ENCODE data around the gene GPRIN2.
"Not testable (repeated sequence)": the region's sequence is repeated elsewhere in the genome, so short reads cannot be mapped to it uniquely, and the experiment has no call there.

Gene GPRIN2

DNA sequence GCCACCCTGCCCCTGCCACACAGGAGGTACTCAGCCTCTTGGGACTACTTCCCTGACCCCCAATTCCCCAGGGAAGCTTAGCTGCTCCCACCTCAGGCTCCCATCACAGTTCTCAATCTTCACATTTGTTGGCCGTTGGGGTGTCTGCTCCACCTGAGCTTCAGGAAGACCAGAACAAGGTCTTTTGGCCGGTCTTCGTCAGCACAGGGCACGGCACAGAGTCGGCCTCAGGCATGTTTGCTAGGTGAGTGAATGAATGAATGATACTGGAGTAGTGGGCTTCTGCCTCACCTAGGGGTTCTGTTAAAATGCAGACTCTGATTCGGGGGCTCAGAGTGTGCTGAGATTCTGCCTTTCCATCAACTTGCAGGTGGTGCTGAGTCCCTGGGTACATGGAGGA lies 20.3 kb downstream of the GPRIN2 start:
- no peak for DNase-seq

- no peak for DNase-seq
Measured at GRCh38 chr10:46534828-46535524, 21.5 kb downstream of the GPRIN2 start.

GRCh38 chr10:46532256-46532655 lies 24.2 kb downstream of the GPRIN2 start:
- not testable (repeated sequence) for DNase-seq

DNA sequence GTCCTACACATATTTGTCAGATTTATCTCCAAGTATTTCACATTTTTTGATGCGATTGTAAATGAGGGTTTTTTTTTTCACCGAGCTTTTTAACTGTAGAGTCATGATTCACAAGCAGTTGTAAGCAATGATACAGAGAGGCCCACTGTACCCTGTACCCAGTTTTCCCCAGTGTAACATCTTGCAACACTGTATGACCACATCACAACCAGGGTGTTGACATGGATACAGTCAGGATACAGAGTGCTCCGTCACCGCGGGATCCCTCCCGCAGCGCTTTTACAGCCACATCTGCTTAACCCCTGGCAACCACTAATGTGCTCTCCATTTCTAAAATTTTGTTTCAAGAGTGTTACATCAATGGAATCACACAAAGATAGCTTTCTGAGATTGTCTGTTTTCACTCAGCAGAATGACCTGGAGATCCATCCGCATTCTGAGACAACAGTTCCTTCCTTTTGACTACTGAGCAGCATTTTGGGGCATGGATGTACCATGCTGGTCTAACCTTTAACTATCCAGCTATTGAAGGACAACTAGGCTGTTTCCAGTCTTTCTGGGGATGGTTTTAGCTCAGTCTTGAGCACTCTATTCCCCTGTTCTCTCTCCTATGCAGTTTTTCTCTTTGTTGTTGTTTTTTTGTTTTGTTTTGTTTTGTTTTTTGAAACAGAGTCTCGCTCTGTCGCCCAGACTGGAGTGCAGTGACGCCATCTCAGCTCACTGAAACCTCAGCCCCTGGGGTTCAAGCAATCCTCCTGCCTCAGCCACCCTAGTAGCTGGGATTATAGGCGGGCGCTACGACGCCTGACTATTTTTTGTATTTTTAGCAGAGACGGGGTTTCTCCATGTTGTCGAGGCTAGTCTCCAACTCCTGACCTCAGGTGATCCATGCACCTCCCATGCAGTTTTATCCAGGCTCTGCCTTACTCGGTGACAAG lies 25.9 kb downstream of the GPRIN2 start:
- no peak for DNase-seq

DNA sequence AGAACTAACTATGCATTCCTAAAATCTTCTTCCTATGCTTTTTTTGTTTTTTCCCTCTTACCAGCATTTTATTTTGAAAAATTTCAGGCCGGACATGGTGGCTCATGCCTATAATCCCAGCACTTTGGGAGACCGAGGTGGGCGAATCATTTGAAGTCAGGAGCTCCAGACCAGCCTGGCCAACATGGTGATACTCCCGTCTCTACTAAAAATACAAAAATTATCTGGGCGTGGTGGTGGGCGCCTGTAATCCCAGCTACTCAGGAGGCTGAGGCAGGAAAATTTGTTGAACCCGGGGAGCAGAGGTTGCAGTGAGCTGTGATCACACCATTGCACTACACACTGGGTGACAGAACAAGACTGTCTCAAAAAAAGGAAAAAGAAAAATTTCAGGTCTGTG lies 26.7 kb downstream of the GPRIN2 start:
- DNase-seq, result not testable (repeated sequence)

DNA sequence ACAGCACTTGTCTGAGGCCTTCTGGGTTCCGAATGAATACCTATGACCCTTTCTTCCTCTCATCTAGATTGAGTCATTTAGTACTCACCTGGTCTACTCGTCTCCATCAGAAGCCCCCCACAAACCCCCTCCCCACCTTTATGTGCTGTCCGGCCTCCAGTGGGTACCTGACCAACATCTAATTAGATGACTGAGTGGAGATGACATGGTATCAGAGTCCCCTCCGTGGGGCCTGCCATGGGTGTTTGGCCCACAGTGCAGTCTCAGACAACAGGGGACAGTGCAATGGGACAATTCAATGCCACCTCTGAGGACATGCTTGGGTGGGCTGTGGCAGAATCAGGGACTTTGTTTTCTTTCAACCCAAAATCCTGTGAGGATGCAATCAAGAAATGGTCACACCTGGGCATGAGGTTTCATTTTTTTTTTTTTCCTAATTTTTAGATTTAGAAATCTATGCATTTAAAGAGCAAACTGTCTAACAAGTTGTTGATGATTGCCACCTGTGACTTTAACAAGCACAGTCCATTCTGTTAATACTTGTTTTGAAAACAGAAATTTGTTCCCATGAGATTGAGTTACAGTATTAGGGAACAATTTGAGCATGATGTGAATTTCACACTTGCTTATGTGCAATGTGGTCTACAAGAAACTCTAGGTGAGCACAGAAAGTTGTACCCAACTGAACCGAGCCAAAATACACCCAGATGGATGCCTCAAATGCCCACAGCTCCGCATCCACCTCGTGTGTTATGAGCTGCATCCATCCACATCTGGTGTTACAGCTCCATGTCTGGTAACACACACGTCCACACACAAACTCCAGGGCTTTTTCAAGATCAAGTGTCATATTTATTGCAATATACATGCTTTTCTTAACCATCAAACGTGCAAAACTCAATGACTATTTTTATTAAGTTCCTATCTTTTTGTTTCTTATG lies 27.5 kb downstream of the GPRIN2 start:
- no peak for DNase-seq

- no peak for DNase-seq
Measured at GRCh38 chr10:46528171-46528671, 28.2 kb downstream of the GPRIN2 start.

DNA sequence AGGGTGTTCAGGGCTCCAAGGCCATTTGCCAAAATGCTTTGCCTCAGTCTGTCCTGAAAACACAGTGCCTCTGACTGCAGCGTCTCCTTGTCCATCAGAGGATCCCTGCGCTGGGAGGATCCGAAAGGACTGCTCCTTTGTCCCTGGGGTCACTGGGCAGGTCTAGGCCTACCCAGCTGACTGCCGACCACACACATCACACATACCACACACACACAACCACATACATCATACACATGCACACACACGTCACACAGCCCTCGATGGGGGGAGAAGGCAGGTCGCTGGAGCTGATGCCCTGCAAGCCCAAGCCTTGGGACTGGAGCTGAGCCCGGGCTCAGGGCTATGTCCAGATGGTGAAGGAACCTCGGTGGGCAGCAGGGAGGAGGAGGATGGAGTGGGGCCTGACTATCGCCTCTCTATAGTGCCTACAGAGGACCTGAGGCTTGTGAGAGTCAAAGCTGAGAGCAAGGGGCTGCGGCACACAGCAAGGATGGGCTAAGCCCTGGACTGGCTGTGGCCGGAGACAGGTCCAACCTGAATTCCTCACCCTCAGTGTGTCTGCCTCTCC lies 29.1 kb downstream of the GPRIN2 start:
- no peak for DNase-seq

- no peak for DNase-seq
Measured at GRCh38 chr10:46526682-46527038, 29.8 kb downstream of the GPRIN2 start.

DNA sequence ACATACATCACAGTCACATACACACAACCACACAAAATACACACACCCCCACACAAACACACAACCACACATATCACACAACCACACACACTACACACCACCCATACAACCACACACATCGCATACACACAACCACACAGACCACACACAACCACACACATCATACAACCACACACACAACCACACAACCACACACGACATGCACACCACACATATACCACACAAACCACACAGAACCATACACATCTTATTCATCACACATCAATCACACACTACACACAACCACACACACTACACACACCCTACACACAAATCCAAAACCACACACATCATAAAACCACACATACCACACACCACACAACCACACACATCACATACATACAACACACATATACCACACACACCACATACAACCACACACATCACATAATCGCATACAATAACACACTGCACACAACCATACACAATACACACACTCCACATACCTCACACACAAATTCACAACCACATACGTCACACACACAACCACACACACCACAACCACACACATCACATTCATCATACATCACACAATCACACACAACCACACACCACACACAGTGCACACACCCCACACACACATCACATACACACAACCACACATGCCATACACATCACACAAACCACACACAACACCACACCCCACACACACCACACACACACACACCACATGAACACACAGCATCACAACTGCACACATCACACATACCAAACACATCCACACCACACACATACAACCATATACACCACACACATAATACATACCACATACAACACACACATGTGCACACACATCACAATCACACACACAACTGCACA lies 30.4 kb downstream of the GPRIN2 start:
- no peak for DNase-seq

GRCh38 chr10:46525177-46525823 lies 31.2 kb downstream of the GPRIN2 start:
- no peak for DNase-seq

DNA sequence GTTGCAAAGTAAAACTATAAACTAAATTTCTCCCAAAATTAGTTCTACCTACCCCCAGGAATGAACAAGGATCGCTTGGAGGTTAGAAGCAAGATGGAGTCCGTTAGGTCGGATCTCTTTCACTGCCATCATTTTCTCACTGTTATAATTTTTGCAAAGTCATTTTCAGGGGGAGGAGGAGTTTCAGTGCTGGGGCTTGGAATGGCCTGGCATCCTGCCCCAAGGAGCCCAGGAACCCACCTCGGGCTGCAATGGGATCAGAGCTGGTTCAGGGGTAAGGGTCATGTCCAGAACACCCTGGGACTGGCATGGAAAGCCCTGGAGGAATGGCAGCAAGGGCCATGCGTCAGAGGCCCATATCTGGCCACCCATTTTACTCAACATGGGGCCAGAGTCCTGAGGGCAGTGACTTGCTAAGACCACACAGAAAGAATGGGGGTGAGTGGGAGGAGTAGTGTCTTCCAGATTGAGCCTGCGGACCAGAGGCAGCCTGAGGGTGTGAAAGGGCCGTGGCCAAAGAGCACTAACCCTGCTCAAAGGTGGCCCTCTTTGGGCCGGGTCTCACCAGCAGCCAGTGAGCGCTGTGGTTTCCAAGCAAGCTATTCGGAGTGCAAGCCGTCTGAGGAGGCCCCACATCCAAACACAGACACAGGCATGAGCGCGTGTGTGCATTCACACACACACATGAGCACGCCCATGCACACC lies 31.8 kb downstream of the GPRIN2 start:
- no peak for DNase-seq

GRCh38 chr10:46523962-46524471 lies 32.4 kb downstream of the GPRIN2 start:
- no peak for DNase-seq

DNA sequence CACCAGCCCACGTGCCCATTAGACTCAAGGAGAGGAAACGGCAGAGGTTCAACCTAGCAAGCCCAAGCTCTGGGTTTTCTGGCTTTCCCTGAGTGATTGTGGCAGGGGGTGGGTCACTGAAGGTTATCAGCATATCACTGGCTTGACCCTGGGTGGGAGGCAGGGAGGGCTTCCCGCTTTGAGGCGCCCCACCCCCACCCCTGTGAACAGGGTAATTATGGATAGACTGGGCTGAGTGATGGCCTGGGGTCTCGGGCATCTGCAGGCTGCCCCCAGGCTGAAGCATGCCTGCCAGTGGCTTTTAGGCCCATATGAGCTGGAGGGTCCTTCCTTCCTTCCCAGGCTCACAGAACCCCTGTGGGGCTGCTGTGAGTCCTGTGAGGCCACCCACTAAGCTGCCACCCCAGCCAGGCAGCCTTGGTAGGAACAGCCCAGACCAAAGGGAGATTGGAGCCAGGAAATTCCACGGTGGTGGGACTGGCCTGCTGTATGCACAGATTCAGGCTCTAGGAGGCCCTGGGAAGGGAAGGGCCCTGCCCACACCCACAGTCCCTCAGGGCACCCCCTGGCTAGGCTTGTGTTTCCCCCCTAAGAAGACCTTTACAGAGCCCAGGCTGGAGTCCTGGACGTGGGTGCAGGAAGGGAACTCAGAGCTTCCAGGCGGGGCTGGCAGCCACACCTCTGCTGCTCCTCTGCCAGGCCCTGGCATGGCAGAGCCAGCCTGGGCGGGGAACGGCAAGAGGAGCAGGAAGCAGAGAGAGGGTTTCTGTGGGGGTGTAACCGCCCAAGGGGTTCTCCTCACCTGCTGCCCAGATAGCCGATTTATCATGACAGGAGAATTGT lies 33.1 kb downstream of the GPRIN2 start:
- DNase-seq, result peak in 1 of 2 experiments; percentile 11

DNA sequence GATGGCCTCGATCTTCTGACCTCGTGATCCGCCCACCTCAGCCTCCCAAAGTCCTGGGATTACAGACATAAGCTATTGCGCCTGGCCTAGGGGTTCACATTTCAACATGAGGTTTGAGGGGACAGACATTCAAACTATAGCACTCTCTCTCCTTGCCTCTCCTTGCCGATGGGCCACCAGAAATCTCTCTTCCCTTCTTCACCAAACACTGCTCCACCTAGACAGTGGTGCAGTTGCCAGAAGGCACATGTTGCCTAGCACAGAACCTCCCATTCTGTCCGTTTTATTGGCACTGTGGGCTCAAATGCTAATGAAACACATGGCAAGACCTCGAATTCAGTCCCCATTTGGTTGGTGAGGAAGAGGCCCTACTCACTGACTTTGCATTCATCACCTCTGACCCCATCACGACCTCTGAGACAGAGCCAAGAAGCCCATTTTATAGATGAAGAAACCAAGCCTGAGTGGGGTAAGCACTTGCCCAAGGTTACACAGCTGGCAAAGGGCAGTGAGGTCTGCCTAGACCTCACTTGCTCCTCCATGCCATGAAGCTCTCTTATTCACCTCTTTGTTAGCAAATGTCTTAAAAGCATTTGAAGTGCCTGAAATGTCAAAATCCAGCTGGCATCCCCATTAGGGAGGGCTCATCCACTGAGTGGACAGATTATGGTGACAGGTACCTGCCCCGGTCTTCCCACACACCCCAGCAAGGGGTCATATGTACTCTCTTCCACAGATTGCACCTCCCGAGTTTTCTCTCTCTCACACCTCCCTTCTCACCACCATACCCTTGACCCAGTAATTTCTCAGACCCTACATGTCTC lies 34.0 kb downstream of the GPRIN2 start:
- DNase-seq, result peak in 1 of 2 experiments; percentile 12

GRCh38 chr10:46520941-46521340 lies 35.5 kb downstream of the GPRIN2 start:
- peak in 1 of 2 experiments; percentile 11 for DNase-seq

DNA sequence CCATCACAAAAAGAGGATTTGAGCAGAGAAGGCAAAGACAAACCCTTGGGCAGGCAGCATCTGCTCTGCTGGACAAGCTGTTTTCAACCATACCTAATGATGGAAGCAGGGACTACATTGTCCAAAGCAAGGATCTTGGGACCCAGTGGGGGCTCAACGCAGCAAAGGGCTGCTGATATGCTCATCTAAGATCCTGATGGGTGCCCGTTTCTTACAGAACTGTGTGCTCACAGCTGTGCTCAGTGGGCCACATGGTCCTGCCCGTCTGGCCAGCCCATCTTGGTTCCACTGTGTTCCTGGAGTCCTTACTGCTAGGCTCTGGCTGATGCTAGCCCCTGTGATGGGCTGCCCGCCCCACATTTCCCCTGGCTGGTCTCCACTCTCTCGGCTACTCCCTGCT lies 36.1 kb downstream of the GPRIN2 start:
- peak; percentile 9 to 12 for DNase-seq

Data from activated T-cell treated with anti-CD3 and anti-CD28 coated beads, Interleukin-2, amount 50 U/mL, for 48 hours (primary cell).